ENCODE results near the gene CEP44.

CEP44 gene

GRCh38 chr4:174381440-174381800 is 97.7 kb downstream of the CEP44 start:
- TF ChIP-seq, protein P1, sequence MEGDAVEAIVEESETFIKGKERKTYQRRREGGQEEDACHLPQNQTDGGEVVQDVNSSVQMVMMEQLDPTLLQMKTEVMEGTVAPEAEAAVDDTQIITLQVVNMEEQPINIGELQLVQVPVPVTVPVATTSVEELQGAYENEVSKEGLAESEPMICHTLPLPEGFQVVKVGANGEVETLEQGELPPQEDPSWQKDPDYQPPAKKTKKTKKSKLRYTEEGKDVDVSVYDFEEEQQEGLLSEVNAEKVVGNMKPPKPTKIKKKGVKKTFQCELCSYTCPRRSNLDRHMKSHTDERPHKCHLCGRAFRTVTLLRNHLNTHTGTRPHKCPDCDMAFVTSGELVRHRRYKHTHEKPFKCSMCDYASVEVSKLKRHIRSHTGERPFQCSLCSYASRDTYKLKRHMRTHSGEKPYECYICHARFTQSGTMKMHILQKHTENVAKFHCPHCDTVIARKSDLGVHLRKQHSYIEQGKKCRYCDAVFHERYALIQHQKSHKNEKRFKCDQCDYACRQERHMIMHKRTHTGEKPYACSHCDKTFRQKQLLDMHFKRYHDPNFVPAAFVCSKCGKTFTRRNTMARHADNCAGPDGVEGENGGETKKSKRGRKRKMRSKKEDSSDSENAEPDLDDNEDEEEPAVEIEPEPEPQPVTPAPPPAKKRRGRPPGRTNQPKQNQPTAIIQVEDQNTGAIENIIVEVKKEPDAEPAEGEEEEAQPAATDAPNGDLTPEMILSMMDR (IDR thresholded peaks at IDR 0.05; ENCODE audit: borderline replicate concordance, insufficient read depth, low read depth, low read length): no peak
- no peak overlapping the region for H3K4me3 ChIP-seq (ENCODE audit: low read depth, low read length)
